ENCODE data around the gene NCOA7. TPM values are rescaled to one million over a fixed set of nuclear protein-coding genes. Genes with fewer than 3 reads are reported as not detected.
A peak's percentile ranks its signal among the peaks of the same experiment; 100 is the strongest.
"Not testable (repeated sequence)": the region's sequence is repeated elsewhere in the genome, so short reads cannot be mapped to it uniquely, and the experiment has no call there.

Gene NCOA7
- total and polyA plus RNA-seq, 5 donors: 5.9 to 18.6 (median 16.9) TPM

DNA sequence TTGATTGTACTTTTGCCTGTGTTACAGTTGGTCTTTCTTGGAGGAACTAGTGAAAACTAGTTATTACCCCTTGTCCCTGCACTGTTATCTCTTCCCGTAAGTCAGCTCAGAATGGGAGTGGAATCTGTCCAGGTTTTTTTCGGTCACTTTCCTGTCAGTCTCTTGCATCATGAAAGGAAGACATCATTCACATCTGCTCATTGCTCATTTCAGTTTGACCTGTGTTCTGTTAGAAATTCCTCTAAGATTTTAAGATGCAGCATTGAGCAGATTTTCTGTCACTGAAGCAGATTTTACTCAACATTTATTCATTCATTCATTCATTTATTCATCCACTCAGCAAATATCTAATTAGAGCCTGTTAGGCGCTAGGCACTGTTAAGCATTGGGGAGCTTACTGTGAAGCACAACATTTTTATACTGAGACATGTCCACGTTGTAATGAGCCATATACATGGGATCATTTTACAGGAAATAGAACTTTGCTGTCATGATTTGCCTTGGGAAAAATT, 132.7 kb downstream of the NCOA7 start:
- DNase-seq (no peak), ATAC-seq (peak; percentile 29 to 66)
- Histone ChIP-seq H3K27me3 (ENCODE audit: control insufficient read depth, insufficient read depth) (no peaks in the 10 kb centered on the region), H3K9me3 (ENCODE audit: control insufficient read depth, low read length) (no peaks in the 10 kb centered on the region), H3K4me1 (ENCODE audit: control insufficient read depth, insufficient read depth, low read length) (peaks cover 4% of the 10 kb centered on the region), H3K27ac (ENCODE audit: low read length) (no peak overlapping the region), H3K4me3 (ENCODE audit: low read length) (no peak overlapping the region)
- intact Hi-C loops (cut with DNase I): no loop called here
- 49% methylated on average over 4 of the region's 4 CpGs for WGBS

DNA sequence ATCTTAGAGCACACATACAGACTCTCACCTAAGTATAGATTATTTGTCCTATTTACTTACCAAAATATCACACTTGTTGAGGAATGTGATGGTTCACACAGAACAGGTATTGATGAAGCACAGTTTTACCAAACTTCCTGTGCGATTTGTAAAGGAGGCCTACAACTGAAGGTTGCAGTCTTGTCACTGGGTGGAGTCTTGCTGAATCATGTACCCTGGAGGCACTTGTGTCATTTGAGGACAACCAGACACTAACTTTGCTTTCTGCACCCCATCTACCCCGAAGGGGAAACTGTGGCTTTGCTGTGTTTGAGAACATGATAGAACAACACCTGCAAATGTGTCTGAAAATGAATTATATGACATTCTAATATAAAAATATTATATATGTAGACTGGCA, 133.4 kb downstream of the NCOA7 start:
- Histone ChIP-seq H3K27ac (ENCODE audit: low read length) (no peak overlapping the region), H3K27me3 (ENCODE audit: control insufficient read depth, insufficient read depth) (no peaks in the 10 kb centered on the region), H3K9me3 (ENCODE audit: control insufficient read depth, low read length) (no peaks in the 10 kb centered on the region), H3K4me3 (ENCODE audit: low read length) (no peak overlapping the region), H3K4me1 (ENCODE audit: control insufficient read depth, insufficient read depth, low read length) (peaks cover 4% of the 10 kb centered on the region)
- intact Hi-C loops (cut with DNase I): no loop called here
- no peak for DNase-seq
- no peak for ATAC-seq
- 66% methylated on average over 2 of the region's 2 CpGs for WGBS

DNA sequence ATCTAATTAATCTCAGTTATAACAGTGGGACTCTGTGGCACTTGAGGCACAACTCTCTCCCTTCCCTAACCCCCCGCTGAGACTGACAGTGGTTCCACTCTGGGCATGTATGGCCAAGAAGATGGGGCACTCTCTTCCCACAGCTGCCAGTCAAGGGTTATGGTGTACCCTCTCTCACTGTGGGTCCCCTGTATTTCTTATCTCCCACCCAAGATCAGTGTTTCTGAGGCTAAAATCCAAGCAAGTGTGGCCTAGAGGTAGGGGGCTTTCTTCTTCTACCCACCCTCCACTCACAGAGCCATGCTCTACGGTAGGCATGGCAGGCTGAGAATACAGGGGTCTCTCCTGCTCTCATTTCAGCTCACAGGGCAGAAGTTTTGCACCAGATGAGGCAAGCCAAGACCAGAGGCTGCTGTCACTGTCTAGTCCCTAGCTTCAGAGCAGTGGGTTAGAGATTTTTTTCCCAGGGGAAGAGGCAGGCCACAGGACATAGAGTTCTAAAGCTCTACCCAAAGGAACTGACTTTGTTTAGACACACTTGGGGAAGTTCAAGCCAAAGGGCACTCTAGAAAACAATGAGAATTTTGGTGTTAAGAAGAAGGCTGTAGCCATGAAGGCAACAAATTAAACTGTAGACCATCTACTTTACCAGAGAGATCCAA, 134.1 kb downstream of the NCOA7 start:
- peaks cover 4% of the 10 kb centered on the region for H3K4me1 ChIP-seq (ENCODE audit: control insufficient read depth, insufficient read depth, low read length)

DNA sequence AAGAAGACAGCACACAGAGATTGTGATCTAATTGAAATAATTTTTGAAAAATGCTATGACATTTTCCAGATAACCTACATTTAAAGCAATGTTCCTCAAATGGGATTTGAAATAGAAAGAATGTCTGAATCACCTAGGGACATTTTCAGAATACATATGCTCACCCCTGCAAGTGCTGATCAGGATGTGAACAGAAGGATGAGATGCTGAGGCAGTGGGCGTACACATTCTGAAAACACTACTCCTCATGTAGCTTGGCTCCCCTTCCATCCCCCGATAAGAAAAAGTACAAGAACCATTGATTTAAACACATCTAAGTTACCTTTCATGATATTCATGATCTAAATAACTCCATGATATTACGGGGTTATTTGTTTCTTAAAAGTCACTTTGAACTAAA, 136.0 kb downstream of the NCOA7 start:
- WGBS: 95% methylated on average over 3 of the region's 3 CpGs
- H3K9me3 ChIP-seq (ENCODE audit: control insufficient read depth, low read length): no peaks in the 10 kb centered on the region
- H3K27me3 ChIP-seq (ENCODE audit: control insufficient read depth, insufficient read depth): no peaks in the 10 kb centered on the region
- H3K27ac ChIP-seq (ENCODE audit: low read length): no peak overlapping the region
- H3K4me3 ChIP-seq (ENCODE audit: low read length): no peak overlapping the region
- ATAC-seq (no peak), DNase-seq (no peak)
- peaks cover 4% of the 10 kb centered on the region for H3K4me1 ChIP-seq (ENCODE audit: control insufficient read depth, insufficient read depth, low read length)
- intact Hi-C loops (cut with DNase I): no loop called here

More for the DNA sequence above, 134.1 kb downstream of the NCOA7 start:
- H3K9me3 ChIP-seq (ENCODE audit: control insufficient read depth, low read length): no peaks in the 10 kb centered on the region
- H3K27ac ChIP-seq (ENCODE audit: low read length): no peak overlapping the region
- intact Hi-C loops (cut with DNase I): no loop called here
- WGBS: 99% methylated on average over 2 of the region's 2 CpGs
- ATAC-seq (peak; percentile 19 to 46), DNase-seq (no peak)
- H3K27me3 ChIP-seq (ENCODE audit: control insufficient read depth, insufficient read depth): no peaks in the 10 kb centered on the region
- H3K4me3 ChIP-seq (ENCODE audit: low read length): no peak overlapping the region

DNA sequence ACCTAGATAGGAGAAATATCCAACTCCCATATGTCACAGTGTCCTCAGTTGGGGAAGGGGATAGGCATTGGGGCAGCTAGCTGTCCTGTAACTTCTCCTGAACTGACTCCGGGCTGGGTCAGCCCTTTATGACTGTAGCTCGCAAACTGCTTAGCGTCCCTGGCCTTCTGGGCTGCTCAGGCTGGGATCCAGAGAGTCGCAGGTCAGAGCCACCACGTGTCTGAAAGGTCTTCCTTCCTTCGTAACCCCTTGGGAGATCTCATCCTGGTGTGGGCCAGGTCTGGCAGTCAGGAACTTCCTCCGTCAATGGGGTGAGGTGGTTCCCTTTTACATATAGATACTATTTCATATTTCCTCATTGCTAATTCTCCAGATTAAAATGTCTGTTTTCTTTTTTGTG, 137.0 kb downstream of the NCOA7 start:
- H3K27me3 ChIP-seq (ENCODE audit: control insufficient read depth, insufficient read depth): no peaks in the 10 kb centered on the region
- intact Hi-C loops (cut with DNase I): no loop called here
- no peak for DNase-seq
- peaks cover 4% of the 10 kb centered on the region for H3K4me1 ChIP-seq (ENCODE audit: control insufficient read depth, insufficient read depth, low read length)
- no peak overlapping the region for H3K27ac ChIP-seq (ENCODE audit: low read length)
- H3K4me3 ChIP-seq (ENCODE audit: low read length): no peak overlapping the region
- ATAC-seq: peak in 1 of 2 donors; percentile 37
- no peaks in the 10 kb centered on the region for H3K9me3 ChIP-seq (ENCODE audit: control insufficient read depth, low read length)
- 64% methylated on average over 7 of the region's 7 CpGs for WGBS

DNA sequence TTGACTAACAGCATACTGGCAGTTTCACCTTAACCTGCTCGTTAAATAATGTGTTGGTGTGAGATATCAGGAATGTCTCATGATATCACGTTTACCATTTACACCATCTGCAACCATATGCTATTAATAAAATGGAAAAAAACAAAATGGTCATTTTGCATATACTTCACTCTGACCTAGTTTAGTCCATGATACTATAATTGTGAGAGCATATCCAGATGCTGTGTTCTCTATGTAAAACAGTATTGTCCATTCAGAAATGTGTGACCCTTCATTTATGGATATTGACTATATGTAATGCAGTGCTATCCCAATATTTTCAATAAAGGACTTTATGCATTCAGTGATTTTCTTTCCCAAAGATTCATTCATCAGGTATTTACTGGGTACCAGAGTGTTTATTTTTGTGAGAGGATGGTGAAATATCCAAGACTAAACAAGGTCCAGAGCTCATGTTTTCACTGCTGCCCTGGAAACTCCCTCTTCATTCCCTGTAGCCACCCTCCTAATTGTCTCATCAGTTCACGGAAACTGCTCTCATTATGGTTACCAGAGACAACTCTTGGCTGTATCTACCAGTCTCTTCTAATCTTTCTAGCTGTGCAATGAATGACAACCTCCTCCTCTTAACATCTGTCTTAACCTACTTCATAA, 140.1 kb downstream of the NCOA7 start:
- no peak for DNase-seq
- peaks cover 3% of the 10 kb centered on the region for H3K4me1 ChIP-seq (ENCODE audit: control insufficient read depth, insufficient read depth, low read length)
- intact Hi-C loops (cut with DNase I): no loop called here
- 86% methylated on average over 3 of the region's 3 CpGs for WGBS
- ATAC-seq: no peak
- H3K27me3 ChIP-seq (ENCODE audit: control insufficient read depth, insufficient read depth): no peaks in the 10 kb centered on the region
- no peak overlapping the region for H3K27ac ChIP-seq (ENCODE audit: low read length)
- no peak overlapping the region for H3K4me3 ChIP-seq (ENCODE audit: low read length)
- H3K9me3 ChIP-seq (ENCODE audit: control insufficient read depth, low read length): no peaks in the 10 kb centered on the region

DNA sequence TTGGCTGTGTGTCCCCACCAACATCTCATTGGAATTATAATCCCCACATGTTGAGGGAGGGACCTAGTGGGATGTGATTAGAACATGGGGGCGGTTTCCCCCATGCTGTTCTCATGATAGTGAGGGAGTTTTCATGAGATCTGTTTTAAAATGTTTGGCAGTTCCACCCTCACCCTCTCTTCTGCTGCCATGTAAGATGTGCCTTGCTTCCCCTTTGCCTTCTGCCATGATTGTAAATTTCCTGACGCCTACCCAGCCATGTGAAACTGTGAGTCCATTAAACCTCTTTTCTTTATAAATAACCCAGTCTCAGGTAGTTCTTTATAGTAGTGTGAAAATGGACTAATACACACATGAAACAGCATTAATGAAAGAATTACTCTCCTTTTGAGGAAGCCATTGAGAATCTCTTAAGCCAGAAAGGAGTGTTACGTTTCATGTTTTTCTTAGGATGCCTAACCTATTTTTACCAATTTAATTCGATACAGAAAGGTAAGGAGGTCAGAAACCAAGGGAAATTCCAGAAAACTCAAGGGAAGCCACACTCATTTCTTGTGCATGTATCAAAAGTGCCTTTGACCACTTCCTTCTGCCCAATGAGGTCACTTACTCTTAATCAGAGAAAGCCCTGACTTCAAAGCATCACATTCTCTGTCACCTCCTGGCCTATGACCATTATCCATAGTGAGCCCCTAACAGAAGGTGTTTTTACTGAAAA, 141.1 kb downstream of the NCOA7 start:
- intact Hi-C loops (cut with DNase I): no loop called here
- Histone ChIP-seq H3K4me3 (ENCODE audit: low read length) (no peak overlapping the region), H3K27ac (ENCODE audit: low read length) (no peak overlapping the region), H3K27me3 (ENCODE audit: control insufficient read depth, insufficient read depth) (no peaks in the 10 kb centered on the region), H3K4me1 (ENCODE audit: control insufficient read depth, insufficient read depth, low read length) (peaks cover 3% of the 10 kb centered on the region), H3K9me3 (ENCODE audit: control insufficient read depth, low read length) (no peaks in the 10 kb centered on the region)
- no peak for ATAC-seq
- 91% methylated on average over 4 of the region's 4 CpGs for WGBS
- DNase-seq: no peak

DNA sequence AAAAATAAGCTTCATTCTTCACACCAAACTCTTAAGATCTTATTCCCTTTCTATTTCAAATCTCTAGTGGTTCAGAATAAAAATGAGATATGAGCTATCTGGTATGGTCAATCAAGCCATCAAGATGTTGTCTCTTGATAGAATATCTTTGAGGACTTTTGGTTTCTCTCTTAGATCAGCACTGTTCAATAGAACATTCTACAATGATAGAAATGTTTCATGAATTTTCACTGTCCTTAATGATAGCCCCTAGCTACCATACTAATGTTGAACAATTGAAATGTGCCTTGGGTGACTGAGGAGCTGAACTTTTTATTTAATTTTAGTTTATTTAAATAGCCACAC, 141.7 kb downstream of the NCOA7 start:
- no peaks in the 10 kb centered on the region for H3K27me3 ChIP-seq (ENCODE audit: control insufficient read depth, insufficient read depth)
- ATAC-seq (no peak), DNase-seq (no peak)
- no peak overlapping the region for H3K27ac ChIP-seq (ENCODE audit: low read length)
- intact Hi-C loops (cut with DNase I): no loop called here
- H3K4me3 ChIP-seq (ENCODE audit: low read length): no peak overlapping the region
- peaks cover 3% of the 10 kb centered on the region for H3K4me1 ChIP-seq (ENCODE audit: control insufficient read depth, insufficient read depth, low read length)
- no peaks in the 10 kb centered on the region for H3K9me3 ChIP-seq (ENCODE audit: control insufficient read depth, low read length)

DNA sequence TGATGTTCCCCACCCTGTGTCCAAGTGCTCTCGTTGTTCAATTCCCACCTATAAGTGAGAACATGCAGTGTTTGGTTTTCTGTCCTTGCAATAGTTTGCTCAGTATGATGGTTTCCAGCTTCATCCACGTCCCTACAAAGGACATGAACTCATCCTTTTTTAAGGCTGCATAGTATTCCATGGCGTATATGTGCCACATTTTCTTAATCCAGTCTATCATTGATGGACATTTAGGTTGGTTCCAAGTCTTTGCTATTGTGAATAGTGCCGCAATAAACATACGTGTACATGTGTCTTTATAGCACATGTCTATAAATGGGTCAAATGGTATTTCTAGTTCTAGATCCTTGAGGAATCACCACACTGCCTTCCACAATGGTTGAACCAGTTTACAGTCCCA, 144.8 kb downstream of the NCOA7 start:
- H3K27me3 ChIP-seq (ENCODE audit: control insufficient read depth, insufficient read depth); ATAC-seq; H3K27ac ChIP-seq (ENCODE audit: low read length); H3K9me3 ChIP-seq (ENCODE audit: control insufficient read depth, low read length); DNase-seq; intact Hi-C loops (cut with DNase I); H3K4me1 ChIP-seq (ENCODE audit: control insufficient read depth, insufficient read depth, low read length); H3K4me3 ChIP-seq (ENCODE audit: low read length): not testable (repeated sequence)
- 86% methylated on average over 5 of the region's 5 CpGs for WGBS

DNA sequence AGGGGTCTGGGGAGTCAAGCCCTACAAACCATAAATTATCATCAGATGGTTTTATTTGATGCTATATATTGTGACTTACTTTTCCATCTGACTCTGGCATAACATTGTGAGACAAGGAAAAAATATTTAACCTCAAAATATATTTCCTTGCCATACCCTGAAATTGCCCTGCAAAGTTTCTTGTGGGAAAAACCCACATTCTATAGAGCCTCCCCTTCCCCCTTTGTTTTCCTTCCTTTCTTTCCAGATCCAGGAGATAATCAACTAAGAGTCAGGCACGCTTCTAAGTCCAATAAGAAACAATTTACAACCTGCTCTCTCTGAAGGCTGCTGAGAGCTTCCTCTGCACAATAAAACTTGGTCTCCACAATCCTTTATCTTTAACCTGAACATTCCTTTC, 148.3 kb downstream of the NCOA7 start:
- ATAC-seq (no peak), DNase-seq (no peak)
- WGBS: 62% methylated on average over 1 of the region's 1 CpG
- no peak overlapping the region for H3K4me3 ChIP-seq (ENCODE audit: low read length)
- H3K27me3 ChIP-seq (ENCODE audit: control insufficient read depth, insufficient read depth): no peaks in the 10 kb centered on the region
- H3K9me3 ChIP-seq (ENCODE audit: control insufficient read depth, low read length): no peaks in the 10 kb centered on the region
- H3K27ac ChIP-seq (ENCODE audit: low read length): no peak overlapping the region
- intact Hi-C loops (cut with DNase I): no loop called here
- peaks cover 2% of the 10 kb centered on the region for H3K4me1 ChIP-seq (ENCODE audit: control insufficient read depth, insufficient read depth, low read length)

DNA sequence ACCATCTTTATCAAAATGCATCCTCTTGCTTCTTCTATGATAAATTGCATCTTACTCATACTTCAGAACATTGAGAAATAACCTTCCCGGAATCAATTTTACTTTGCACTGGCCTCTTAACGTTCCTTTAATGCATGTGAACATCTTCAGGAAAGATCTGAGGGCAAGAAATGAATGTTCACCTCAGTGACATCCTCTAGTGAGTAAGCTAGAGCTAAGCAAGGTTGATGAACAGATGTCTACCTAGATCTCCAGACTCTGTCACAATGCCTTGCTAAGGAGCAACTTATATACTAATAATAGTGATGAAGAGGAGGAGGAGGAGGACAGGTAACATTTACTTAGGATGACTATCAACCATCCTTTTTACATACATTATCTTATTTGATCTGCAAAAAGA, 149.0 kb downstream of the NCOA7 start:
- DNase-seq: no peak
- WGBS: 86% methylated on average over 2 of the region's 2 CpGs
- Histone ChIP-seq H3K4me1 (ENCODE audit: control insufficient read depth, insufficient read depth, low read length) (peaks cover 2% of the 10 kb centered on the region), H3K27ac (ENCODE audit: low read length) (no peak overlapping the region), H3K27me3 (ENCODE audit: control insufficient read depth, insufficient read depth) (no peaks in the 10 kb centered on the region), H3K9me3 (ENCODE audit: control insufficient read depth, low read length) (no peaks in the 10 kb centered on the region), H3K4me3 (ENCODE audit: low read length) (no peak overlapping the region)
- intact Hi-C loops (cut with DNase I): no loop called here
- ATAC-seq: no peak
